Hematopoietic multipotent progenitor cell treated with erythropoietin and hydrocortisone succinate and interleukin-3 and kit ligand, for 17 days (in vitro differentiated cells): ENCODE measurements around the gene AKT1S1.
"Not testable (repeated sequence)": the region's sequence is repeated elsewhere in the genome, so short reads cannot be mapped to it uniquely, and the experiment has no call there.

Experiments used
- DNase-seq: peaks from one replicate; pipeline ENCODE4 v3.0.0-alpha.2; 2015; ENCODE audit warnings: low spot score

Gene AKT1S1

GRCh38 chr19:49877020-49877878 is at the start of gene AKT1S1, which contains the start of gene TBC1D17:
TSS of gene AKT1S1 (minus strand) at chr19:49877355. CDS start at chr19:49873295, 4,060 bp downstream.
TSS of gene TBC1D17 (plus strand) at chr19:49877702. CDS start at chr19:49877724, 22 bp downstream.
- peak; percentile 100 for DNase-seq

DNA sequence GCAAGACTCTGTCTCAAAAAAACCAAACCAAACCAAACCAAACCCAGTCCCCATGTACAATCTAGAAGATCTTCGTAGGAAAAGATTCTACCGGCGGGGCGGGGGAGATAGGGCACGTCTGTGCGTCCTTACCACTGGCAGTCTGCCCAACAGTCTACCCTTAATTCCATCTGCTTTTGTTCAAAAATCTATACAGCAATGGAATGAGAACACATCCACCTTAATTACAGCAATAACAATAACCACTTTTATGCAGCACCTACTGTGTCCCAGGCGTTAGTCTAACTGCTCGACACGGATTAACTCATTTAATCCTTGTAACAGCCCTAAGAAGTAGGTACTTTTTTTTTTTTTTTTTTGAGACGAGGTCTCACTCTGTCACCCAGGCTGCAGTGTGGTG is 49.4 kb upstream of the AKT1S1 start:
- no peak for DNase-seq

GRCh38 chr19:49925486-49925885 is 48.3 kb upstream of the AKT1S1 start:
- no peak for DNase-seq

DNA sequence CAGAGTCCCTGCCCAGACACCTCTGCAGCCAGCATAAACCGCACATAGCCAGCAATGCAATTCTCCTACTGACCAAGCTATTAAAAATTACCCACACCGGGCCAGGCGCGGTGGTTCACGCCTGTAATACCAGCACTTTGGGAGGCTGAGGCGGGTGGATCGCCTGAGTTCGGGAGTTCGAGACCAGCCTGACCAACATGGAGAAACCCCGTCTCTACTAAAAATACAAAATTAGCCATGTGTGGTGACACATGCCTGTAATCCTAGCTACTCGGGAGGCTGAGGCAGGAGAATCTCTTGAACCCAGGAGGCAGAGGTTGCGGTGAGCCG is 47.7 kb upstream of the AKT1S1 start:
- DNase-seq = not testable (repeated sequence)

DNA sequence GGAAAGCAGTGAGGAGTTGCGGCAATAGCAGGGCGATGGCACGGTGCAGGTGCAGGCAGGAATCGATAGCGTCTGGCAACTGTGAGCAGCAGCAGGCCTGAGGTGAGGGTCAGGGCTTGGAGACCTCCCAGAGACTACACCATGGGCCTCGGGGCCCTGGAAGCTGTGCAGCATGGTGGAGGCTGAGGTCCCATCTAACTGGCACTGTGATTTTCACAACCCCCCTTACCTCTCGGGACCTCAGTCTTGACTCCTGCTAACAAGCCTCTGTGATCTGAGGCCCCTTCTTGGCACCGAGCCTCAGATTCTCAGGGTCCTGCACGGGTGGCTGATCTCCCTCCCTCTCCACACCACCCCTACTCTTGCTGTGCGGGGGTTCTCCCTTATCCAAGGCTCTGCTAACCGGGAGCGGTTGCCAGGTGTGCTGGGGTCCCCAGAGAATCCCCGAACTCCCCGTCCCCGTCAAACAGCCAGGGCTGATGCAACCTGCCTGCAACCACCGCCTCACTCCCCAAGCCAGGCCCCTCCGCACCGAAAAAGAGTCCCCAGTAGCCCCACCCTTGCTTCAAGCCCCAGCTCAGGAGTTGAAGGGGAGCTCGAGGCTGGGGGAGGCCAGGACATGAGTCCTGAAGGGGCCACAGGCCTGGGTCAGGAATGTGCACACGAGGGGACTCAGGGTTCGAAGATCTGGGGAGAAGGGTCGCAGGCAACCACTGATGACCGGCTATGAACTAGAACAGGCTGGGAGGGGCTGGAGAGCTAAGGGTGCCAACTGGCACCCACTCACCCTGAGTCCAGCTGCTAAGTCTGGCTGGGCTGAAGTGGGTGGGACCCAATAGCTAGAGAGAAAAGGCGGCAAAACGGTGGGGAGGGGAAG is 47.1 kb upstream of the AKT1S1 start:
- DNase-seq = no peak

- DNase-seq = no peak
Observed at GRCh38 chr19:49923055-49924003, 46.2 kb upstream of the AKT1S1 start.

- no peak for DNase-seq
Observed at GRCh38 chr19:49921871-49922795, 45.0 kb upstream of the AKT1S1 start.

DNA sequence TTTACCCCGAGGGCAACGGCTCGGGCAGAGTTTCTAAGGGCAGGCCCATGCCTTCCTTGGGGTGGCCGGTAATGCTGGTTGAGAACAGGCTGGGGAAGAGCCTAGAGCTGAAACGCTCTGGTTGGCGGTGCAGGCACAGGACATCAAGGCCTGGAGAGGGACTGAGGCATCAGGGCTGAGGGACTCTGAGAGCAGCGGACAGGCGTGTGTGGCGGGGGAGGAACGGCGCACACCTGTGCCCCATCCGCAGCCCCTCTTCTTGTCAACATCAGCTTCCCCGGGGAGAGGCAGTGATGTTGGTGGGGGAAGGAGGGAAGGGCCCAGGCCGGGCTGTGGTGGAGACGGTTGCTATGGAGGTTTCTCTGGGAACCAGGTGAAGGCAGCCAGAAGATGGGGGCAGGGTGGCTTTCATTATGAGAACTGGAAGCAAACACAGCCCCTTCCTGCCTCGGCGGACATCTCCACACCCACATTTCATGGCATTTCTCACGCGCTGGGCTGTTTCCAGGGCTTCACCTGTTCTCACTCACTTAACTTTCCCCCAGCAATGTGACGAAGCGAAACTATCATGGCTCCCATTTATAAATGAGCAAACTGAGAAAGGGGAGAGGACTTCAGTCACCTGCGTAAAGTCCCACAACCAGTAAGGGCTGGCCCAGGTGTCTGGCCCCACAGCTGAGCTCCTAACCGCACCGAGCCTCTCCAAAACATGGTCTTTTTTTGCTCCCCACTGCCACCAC is 43.6 kb upstream of the AKT1S1 start:
- DNase-seq = no peak

DNA sequence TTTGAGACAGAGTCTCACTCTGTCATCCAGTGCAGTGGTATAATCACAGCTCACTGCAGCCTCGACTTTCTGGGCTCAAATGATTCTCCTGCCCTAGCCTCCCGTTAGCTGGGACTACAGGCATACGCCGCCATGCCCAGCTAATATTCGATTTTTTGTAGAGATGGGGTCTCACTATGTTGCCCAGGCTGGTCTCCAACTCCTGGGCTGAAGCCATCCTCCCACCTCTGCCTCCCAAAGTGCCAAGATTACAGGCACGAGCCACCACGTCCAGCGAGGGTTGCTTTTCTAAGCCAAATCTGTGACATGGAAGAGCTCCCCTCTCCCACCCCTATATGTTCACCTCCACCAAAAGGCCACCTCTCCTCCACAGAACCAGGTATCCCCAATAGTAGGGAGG is 40.9 kb upstream of the AKT1S1 start:
- DNase-seq = no peak

DNA sequence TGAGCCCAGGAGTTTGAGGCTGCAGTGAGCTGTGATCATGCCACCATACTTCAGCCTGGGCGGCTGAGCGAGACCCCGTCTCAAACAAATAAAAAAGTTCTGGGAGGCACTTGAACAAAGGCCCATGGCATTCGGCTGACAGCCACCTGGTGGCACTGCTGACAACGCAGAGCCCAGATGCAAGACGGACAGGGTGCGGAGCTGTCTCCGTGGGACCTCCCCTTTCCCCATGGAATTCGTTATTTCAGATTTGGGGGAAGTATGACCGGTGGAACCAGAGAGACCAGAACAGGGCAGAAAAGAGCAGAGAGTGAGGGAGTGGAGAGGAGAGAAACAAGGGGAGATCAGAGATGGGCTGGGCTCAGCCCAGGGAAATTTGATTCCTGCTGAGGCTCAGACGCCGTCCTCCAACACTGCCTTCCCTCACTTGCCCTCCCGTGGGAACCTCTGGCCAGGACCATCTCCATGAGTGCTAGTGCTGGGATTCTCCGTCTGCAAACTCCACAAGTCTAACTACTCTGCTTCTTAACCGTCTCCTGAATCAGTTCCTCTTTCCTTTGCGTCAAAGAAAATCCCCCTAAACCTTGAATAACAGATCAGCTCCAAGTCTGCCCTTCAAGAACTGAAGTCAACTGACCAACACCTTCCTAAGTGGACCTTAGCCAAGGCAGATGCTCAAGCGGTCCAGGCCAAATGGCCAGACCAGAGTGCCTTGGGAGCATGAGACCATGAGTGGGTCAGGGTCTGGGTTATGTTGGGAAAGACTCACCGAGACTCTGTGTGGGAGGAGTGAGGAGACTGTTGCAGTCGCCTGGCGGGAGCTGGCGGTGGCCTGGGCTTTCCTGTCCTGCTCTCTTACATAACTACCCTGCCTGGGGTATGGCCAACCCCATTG is 39.9 kb upstream of the AKT1S1 start:
- DNase-seq = no peak

- DNase-seq = no peak
Observed at GRCh38 chr19:49915271-49915670, 38.1 kb upstream of the AKT1S1 start.

DNA sequence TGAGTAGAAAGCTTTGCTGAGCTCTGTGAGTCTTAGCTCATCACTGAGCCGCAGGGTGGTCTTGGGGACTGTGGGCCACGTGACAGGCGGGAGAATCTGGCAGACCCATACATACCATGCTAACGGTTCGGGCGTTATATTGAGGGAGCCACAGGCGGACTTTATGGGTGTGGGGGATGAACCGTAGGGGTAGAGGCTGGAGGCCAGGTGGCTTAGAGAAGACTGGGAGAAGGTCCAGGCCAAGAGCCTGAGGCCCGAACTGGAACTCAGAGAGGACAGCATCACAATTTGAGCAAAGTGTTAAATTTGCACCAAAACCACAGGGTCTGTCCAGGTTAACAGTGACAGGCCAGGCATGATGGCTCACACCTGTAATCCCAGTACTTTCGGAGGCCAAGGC is 36.6 kb upstream of the AKT1S1 start:
- DNase-seq = no peak

GRCh38 chr19:49912965-49913685 is 36.0 kb upstream of the AKT1S1 start:
- no peak for DNase-seq

DNA sequence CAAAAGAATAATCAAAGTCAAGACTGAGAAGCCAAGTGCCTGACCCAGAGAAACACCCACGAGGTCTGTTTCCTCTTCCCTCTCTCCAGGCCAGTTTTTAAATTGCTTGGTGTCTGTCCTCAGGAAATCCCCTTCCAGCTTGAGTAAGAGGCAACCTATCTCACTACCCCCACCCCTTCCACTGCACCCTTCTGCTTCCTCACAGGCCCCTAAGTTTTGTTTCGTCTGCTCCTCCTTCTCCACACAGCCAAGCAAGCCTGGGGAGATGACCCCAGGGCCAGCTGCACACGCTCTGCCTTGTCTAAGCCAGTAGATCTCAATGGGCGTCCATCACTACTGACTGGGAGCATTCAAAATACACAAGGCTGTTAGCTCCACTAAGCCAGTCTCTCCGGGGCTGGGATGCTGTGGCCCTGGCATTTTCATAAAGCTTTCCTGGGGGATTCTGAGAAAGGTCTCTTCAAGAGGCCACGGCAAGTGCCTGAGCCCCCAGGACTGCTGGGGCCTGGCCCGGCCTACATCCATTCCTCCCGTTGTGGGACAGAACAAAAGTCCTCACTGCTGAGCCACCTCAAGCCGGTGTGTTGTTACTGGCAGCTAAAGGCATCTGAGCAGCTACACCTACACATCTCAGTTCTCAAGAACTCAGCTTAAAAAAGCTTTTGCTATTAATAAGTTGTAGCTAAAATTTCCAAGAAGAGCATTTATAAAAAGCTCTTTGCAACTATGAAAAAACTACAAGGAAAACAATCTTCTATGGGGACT is 34.4 kb upstream of the AKT1S1 start:
- no peak for DNase-seq

- DNase-seq = no peak
Observed at GRCh38 chr19:49910179-49910578, 33.0 kb upstream of the AKT1S1 start.

- no peak for DNase-seq
Observed at GRCh38 chr19:49908480-49909420, 31.6 kb upstream of the AKT1S1 start.
